ENCODE results near the gene EYA2.

The EYA2 gene

GRCh38 chr20:46984405-46984804 is 89.8 kb downstream of the EYA2 start:
- no peak for DNase-seq

- no peak for DNase-seq
These were observed 90.6 kb downstream of the EYA2 start for GRCh38 chr20:46985250-46985649.

GRCh38 chr20:46985671-46986070 is 91.0 kb downstream of the EYA2 start:
- no peak for DNase-seq

GRCh38 chr20:46987001-46987400 is 92.4 kb downstream of the EYA2 start:
- DNase-seq, result peak; percentile 10

- no peak for DNase-seq
These were observed 95.5 kb downstream of the EYA2 start for GRCh38 chr20:46990017-46990595.

GRCh38 chr20:46990596-46991104 is 96.0 kb downstream of the EYA2 start:
- DNase-seq, result no peak

GRCh38 chr20:46991168-46991567 is 96.5 kb downstream of the EYA2 start:
- DNase-seq, result no peak

- DNase-seq, result no peak
These were observed 97.4 kb downstream of the EYA2 start for GRCh38 chr20:46991880-46992639.

GRCh38 chr20:46992640-46993035 is 98.0 kb downstream of the EYA2 start:
- no peak for DNase-seq

GRCh38 chr20:46993465-46994095 is 98.9 kb downstream of the EYA2 start:
- no peak for DNase-seq

- DNase-seq, result no peak
These were observed 99.7 kb downstream of the EYA2 start for GRCh38 chr20:46994341-46994740.

GRCh38 chr20:46995561-46996142 is 101.0 kb downstream of the EYA2 start:
- DNase-seq, result no peak

GRCh38 chr20:46997187-46997586 is 102.5 kb downstream of the EYA2 start:
- no peak for DNase-seq

GRCh38 chr20:46998477-46999240 is 104.0 kb downstream of the EYA2 start:
- DNase-seq, result no peak

- no peak for DNase-seq
These were observed 105.3 kb downstream of the EYA2 start for GRCh38 chr20:46999801-47000465.

- DNase-seq, result no peak
These were observed 108.6 kb downstream of the EYA2 start for GRCh38 chr20:47003223-47003622.

- no peak for DNase-seq
These were observed 109.5 kb downstream of the EYA2 start for GRCh38 chr20:47004179-47004578.

- no peak for DNase-seq
These were observed 113.4 kb downstream of the EYA2 start for GRCh38 chr20:47007826-47008655.

GRCh38 chr20:47008842-47009518 is 114.3 kb downstream of the EYA2 start:
- no peak for DNase-seq

GRCh38 chr20:47009784-47010183 is 115.1 kb downstream of the EYA2 start:
- no peak for DNase-seq

- DNase-seq, result no peak
These were observed 117.3 kb downstream of the EYA2 start for GRCh38 chr20:47011984-47012383.

All from right forelimb (tissue), 1 donor.